ENCODE measurements around the gene AADAC.

- no peak for TF ChIP-seq CTCF (IDR thresholded peaks at IDR 0.05)
- TF ChIP-seq POLR2A (IDR thresholded peaks at IDR 0.05; ENCODE audit: low read depth): no peak
Observed at GRCh38 chr3:151827816-151828215, 13.9 kb downstream of the AADAC start.
